Stimulated activated CD8-positive, alpha-beta memory T cell treated with anti-CD3 and anti-CD28 coated beads, Interleukin-4, amount 100 ng/mL, for 4 hours (primary cell): ENCODE measurements around the gene CFDP1.

Experiments
- DNase-seq, 2 donors: peaks; one replicate each; pipeline ENCODE4 v3.0.0-alpha.2; 2020; ENCODE audit warnings: low read depth in 2 of 2, low spot score in 1 of 2

Gene CFDP1

DNA sequence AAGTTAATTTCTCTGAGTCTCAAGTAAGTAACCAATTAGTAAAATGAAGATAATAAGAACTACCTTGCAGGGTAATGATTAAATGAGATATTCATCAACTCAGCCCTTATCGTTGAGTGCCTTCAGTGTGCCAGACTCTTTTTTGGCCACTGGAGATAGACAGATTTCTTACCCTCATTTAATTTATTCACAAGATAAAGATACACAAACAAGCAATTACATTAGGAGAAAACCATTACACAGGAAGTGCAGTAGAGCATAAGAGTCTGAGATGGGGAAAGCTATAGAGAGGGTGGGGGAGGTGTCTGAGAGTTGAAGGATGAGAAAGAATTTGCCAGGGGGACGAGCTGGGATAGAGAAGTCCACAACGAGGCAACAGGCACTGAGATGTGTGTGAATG lies 109.4 kb downstream of the CFDP1 start:
- no peak for DNase-seq

DNA sequence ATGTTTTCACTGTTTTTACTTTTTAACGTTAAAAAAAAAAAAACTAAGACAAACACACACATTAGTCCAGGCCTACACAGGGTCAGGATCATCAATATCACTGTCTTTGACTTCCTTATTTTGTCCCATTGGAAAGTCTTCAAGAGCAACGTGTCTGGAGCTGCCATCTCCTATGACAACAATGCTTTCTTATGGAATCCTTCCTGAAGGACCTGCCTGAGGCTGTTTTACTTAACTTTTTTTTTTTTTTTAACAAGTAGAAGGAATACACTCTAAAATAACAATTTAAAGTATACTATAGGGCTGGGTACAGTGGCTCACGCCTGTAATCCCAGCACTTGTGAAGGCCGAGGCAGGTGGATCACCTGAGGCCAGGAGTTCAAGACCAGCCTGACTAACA lies 110.1 kb downstream of the CFDP1 start:
- DNase-seq: no peak

DNA sequence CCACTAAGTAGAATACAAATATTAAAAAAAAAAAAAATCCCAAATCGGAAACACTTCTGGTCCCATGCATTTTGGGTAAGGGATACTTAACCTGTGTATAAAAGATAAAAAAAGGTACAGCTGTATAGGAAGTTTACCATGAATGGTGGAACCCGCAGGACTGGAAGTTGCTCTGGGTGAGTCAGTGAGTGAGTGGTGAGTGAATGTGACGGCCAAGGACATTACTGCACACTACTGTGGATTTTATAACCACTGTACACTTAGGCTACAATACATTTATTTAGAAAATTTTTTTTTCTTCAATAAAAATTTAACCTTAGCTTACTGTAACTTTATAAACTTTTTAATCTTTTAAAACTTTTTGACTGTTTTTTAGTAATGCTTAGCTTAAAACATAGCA lies 110.6 kb downstream of the CFDP1 start:
- no peak for DNase-seq

DNA sequence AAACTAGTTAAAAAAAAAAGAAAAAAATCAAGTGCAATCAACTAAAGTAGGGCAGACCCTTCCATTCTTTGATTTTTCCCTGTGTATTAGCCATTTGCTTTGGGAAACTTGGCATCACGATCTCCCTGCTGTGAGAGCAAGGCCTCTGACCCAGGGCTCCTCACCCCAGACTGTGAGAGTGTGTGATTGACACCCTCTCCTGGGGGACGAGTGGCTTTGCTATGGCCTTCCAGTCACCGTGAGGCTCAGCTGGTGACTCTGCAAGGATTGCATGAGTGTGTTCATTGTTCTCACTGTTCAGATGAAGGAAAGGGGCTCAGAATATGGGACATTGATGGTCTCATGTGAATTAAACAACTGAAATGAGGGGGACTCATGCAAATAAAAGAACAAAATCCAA lies 112.9 kb downstream of the CFDP1 start:
- no peak for DNase-seq

DNA sequence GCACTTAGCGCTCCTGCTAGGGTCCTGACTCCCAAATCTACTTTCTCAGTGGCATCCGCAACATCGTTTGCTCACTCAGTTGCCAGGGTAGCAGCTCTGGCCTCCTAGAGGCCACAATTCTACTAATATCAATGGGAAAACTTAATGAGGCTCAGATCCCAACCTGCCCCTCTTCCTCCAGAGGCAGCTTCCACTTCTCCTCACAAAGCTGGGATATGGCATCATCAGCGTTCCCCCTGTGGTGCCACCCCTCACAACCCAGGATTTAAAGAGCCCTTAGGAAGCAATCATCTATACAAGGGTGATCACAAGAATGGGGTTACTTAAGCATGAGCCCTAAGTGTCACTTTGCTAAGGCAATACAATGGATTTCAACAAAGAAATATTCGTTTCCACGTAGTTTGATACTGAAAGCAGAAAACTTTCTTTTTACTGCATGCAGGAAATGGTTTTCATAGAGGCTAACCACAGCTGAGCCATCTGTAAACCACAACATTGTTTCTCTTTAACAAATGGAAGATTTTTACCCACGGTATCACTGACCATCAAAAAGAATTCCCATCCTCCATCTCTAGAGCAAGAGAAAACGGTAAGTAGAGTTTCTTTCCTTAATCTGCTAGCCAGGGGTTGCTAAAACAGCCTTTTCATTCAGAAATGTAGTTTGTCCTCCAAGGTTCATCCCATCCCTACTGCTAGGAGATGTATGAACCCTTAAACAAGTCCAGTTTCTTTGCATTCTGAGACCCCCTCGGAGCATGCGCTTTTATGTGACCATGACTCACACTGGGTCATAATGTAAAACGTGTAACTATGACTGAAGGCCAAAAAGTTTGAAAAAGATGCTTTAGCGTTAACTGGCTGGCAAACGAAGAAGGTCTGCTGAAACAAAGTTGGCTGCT lies 113.5 kb downstream of the CFDP1 start:
- no peak for DNase-seq

DNA sequence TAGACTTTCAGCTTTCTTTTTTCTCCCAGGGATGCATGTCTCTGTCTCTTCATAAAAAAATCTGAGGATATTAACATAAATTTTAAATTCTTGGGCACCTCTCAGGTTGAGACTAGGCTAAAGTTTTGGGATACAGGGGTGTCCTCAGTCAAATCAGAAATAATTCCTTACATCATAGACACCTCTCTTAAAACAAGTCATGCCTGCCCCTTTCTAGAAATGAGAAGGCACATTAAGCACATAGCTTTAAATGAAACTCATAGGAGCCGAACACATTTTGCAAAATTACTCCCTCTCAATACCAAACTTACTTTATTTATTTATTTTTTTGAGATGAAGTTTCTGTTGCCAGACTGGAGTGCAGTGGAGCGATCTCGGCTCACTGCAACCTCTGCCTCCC lies 114.6 kb downstream of the CFDP1 start:
- DNase-seq: no peak

DNA sequence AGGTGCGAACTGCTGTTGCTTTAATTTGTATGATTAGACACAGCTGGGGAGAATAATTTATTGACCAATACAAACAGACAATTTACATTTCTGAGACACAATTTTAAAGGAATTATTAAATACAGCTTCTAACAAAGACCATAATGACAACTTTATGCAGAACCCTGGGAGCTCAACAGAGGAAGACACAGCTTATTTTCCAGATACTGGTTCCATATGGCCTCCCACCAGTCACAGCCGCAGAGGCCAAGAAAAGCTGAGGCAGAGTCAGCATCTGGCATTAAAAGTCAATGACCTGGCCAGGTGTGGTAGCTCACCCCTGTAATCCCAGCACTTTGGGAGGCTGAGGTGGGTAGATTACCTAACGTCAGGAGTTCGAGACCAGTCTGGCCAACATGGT lies 115.8 kb downstream of the CFDP1 start:
- DNase-seq: no peak

DNA sequence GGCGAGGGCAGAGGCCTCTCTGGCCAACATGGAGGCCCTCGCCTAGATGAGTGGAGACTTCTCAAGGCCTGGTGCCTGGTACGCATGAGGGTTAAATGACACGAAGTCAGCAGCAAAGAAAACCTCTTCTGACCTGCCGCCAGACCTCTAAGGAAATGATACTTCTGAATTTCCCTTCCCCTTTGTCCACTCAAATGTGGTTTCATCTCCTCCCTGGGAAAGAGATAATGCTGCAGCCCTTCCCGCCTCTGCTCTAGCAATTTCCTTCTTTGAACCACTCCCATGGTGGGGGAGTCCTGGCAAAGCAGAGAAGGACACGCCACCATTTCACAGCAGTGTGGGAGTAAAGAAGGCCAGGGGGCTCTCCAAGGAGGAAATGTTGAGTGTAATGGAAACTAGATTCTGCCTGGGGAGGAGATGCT lies 116.2 kb downstream of the CFDP1 start:
- DNase-seq: no peak

DNA sequence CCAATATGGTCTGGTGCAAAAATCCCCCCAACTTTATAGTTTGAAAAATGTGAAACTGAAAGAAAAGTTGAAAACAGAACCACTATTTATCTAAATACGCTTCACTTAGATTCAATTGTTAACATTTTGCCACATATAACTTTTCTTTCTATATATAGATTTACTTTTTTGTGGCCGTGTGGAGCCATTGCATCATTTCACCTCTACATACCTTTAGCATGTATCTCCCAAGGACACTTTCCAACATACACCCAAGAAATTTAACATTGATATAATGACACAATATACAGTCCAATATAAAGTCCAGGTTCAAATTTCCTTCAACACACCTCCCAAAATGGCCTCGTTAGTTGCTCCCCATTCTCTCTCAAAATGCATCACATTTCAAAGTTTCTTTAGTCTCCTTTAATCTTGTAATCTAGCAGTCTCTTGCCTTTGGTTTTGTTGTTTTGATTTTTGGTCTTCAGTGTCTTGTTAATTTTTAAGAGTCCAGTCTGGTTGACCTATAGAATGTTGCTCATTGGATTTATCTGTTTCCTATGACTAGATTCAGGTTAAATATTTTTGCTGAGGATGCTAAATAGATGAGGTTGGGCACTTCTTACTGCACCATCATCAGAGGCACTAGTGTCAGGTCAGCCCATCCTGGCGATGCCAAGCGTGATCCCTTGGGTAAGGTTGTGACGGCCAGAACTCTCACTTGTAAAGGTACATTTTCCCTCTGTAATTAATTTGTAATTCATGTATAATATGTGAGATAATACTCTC lies 117.6 kb downstream of the CFDP1 start:
- no peak for DNase-seq

DNA sequence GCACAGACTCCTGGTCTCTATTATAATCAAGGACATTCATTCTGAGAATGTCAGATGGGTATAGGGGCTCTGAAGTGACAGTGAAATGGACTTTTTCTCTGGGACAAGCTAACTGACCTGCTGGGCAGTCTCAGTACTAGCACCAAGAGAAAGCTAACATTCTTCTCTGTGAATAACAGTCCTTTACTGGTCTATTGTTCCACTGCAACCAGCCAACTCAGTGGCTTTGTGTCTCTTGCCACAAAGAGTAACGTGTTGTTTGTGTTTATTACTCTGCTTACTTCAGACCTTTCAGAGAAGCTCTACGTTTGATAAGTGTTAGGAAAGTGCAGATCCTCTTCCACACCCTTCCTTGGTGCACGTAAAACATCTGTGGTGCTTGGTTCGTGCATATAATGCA lies 120.4 kb downstream of the CFDP1 start:
- no peak for DNase-seq

DNA sequence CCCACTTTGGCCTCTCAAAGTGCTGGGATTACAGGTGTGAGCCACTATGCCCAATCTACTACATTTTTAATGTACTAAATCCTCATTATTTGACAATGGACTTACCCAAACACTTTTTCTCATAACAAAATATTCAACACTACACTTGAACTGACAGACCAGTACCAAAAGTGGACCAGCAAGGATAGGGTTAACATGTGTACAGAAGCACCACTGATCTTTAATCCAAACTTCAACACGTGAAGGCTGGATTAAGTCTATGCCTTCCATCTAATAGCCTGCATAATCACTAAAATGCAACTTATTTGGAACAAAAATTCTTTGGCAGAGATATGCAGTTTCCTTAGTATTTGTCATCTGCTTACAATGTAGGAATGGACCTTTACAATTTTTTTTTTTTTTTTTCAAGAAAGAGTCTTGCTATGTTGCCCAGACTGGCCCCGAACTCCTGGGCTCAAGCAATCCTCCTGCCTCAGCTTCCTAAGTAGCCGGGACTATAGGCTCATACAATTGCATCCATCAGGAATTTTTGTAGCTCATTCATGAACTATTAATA lies 121.8 kb downstream of the CFDP1 start:
- DNase-seq: no peak

DNA sequence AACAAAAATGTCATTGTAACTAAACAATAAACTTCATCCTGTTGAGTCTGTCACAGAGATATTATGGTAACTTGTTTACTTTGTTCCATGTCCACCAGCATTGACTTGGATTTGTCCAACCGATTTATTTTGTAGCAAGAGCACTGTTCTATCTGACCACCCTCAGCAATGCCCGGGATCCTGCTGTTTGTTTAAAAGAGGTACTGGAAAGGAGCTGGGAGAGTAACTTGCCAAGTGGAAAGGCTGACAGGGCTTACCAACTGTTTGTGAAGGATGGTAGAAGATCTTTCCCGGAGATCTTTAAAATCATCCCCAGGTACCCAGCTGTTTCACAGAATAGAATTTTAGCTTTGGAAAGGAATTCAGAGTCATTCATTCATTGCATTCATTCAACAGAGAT lies 122.8 kb downstream of the CFDP1 start:
- DNase-seq: no peak

DNA sequence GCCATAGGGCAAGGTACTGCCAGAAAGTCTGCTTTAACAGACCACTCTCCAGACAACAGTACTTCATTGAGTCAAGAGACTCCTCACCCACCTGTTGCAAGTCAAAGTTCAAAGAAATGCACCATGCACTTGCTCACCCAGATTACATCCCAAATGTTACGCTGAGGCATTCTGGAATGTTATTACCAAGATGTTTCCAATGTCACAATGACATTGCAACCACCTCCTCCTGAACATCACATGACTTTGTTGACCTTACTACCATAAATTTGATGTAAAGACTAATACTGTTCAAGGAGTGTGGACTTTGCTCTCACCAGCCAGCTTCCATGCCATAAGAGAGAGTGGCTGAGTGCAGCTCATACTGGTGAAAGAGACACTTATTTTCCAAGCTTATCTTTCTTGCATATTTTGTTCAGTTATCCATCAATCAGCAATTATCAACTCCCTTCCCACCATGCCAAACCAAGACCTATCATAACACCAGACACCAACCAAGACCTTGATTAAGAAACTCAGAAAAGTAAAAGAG lies 123.3 kb downstream of the CFDP1 start:
- no peak for DNase-seq

DNA sequence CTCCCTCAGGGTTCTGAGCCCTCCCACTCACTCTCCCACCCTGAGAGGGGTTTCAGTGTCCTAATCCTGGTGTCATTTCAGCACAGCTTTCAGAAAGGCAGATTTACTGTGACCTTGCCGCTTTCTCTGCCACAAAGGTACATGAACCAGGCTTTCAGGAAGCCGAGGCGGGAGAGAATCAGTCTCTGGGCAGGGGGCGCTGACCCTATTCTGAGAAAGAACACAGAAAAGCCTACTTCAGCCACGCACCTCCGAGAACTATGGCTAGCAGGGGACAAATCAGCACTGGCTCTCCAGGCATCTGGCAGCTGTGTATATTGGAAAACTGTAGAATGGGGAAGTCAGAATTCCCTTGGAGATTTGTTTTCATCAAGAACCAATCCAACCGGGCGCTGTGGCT lies 124.1 kb downstream of the CFDP1 start:
- DNase-seq: no peak

DNA sequence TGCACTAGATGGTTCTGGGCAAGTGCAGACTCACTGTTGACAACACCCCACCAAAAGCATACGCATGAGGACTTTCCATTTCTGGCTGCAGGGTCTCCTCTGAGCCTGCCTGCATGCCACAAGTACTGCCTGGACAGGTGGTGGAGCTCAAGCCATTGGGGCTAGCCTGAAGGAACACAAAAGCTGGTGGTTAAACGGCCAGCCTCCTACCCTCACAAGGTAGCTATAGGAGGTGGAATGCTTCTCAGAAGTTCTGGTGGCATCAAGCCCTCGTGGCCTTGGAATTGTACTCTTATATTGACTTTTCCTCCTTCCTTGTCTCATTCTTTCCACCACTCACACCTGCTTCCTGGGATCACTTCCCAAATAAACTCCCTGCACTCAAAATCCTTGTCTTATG lies 125.3 kb downstream of the CFDP1 start:
- DNase-seq: no peak

DNA sequence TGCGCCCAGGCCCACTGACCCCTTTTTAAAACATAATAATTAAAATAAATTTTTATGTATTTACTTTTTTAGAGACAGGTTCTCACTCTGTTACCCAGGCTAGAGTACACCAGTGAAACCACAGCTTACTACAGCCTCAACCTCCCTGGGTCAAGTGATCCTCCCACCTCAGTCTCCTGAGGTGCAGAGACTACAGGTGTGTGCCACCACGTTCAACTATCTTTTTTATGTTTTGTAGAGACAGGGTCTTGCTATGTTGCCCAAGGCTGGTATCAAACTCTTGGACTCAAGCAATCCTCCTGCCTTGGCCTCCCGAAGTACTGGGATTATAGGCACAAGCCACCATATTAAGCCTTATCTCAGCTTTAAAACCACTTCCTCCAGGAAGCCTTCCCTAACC lies 125.8 kb downstream of the CFDP1 start:
- no peak for DNase-seq

DNA sequence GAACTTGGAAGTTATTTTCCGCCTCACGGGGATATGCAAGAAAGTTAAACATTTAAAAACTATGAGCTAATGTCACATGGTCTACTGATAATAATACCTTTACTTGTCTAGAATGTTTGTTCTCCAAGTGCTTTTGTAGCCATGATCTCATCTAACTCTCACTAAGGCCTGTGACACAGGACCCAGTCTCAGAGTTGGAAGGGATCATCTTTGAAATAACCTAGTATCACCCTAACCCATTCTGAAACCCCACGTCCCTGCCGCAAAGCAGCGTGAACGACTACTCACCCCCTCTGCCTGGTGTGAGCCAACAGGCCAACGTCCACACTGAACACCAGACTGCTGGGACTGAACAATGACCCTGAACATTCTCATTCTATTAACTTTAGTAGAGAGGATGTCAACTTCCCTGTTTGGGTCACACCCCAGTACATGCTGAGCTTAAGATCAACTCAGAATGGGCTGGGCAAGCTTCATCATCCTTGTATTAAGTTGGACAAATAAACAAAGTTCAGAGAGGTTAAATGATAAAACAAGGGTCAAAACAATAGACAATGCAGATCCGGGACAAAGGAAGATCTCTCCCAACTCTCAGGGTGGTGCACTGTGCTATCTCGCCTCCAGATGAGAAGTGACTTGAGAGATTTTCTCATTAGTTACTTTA lies 127.1 kb downstream of the CFDP1 start:
- DNase-seq: no peak

DNA sequence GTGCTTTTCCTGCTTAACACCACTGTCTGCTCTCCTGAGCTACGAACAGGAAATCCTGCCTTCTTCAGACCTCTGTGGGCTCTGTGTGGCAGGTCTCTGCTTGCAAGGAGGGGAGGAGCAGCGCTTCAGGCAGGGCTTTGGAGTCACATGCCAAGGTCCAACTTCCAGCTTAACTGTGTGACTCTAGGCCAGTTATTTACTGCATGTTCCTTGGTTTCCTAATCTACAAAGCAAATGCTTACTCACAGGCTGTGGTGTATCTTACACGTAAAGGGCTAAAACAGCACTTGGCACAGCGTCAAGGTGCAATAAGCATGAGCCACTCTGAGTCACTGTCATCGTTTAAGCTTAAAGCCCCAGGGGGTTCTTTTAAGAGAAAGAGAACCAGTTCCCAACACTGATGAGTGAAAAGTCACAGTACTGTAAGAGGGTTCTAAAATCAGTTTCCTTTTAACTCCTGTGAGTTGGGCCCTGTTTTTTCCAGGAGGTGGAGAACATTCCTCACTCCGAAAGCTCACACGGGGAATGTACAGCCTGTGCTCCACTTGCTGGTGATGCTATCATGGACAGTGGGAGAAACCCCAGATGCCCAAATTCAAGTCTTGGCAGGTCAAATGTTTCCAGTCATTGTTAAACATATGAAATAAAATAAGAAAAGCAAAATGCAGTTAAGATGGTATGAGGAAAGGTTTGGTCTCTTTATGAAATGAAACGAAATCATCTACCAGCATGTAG lies 127.8 kb downstream of the CFDP1 start:
- DNase-seq: peak in 1 of 2 donors; percentile 6

DNA sequence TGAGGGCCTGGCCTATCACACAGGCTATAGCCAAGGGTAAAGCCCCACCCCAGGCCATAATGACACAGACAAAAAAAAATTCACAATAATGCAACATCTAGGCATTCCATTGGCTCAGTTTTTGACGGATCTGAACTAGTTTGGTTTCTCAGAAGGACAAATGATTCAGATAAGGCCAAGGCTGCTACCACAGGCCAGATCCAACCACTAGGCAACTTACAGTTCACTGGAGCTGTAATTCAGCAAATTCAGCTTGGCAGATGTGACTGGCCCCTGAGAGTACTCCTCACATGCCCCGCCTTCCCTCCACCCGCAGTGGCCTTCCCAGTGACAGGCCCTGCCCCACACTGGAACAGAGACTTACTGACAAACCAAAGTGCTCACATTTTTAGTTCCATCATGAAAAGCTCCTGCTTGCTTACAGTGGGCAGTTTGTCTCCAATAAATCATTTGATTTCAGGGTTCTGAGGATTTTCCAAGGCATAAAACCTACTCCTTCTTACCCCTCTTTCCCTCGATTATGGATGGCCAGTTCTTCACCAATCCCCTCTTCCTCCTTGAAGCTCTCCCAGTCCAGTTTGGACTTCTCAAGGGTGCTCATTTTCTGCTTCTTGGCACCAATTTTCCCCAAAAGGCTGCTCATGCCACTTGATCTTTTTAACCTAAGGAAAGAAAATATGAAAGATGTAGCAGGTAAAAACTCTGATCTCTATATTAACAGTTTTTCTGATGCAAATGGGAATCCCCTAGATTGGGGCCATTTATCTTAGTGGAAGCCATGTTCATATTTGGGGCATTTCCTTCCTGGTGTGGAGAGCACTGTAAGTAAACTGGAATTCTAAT lies 128.6 kb downstream of the CFDP1 start:
- DNase-seq: no peak

DNA sequence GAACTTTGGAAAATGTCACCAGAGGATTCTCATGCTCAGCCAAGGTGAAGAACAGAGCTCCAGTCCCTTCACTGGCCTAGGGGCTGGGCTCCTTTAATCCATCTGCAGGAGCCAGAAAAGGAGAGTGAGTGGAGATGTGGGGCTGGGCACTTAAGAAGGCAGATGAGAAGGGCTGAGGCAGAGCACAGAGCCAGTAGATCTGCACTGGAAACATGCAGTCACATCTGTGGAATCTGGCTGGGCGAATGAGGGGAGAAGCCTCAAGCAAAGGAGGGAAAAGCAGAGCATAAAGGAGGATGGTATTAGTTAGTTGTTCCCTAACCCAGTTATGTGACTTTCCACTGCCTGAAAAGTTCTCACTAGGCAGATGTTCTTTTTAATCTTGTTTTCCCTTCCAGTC lies 131.5 kb downstream of the CFDP1 start:
- no peak for DNase-seq
